Trophoblast cell (in vitro differentiated cells and primary cell): ENCODE data around the gene CNDP2.

ENCODE experiments used
- DNase-seq, 2 donors: peaks; one replicate each; pipeline ENCODE4 v3.0.0-alpha.2; 2016
- H2AFZ ChIP-seq: 2 replicates; pipeline ENCODE4 v1.6.1; 2013; ENCODE audit warnings: low read length, moderate library complexity, mild to moderate bottlenecking; ENCODE audit not compliant: insufficient read depth, poor library complexity
- H2AK5ac ChIP-seq: 2 replicates; pipeline ENCODE4 v1.6.1; 2013; ENCODE audit warnings: mild to moderate bottlenecking, low read length
- H2BK120ac ChIP-seq: 2 replicates; pipeline ENCODE4 v1.6.1; 2013; ENCODE audit warnings: low read length, mild to moderate bottlenecking, moderate library complexity; ENCODE audit not compliant: insufficient read depth, poor library complexity
- H2BK12ac ChIP-seq: 2 replicates; pipeline ENCODE4 v1.6.1; 2013; ENCODE audit warnings: mild to moderate bottlenecking, low read length, moderate library complexity
- H2BK5ac ChIP-seq: 2 replicates; pipeline ENCODE4 v1.6.1; 2013; ENCODE audit warnings: low read length, low read depth, moderate library complexity, mild to moderate bottlenecking; ENCODE audit not compliant: poor library complexity
- H3K14ac ChIP-seq: 2 replicates; pipeline ENCODE4 v1.6.1; 2013; ENCODE audit warnings: mild to moderate bottlenecking, low read length
- H3K18ac ChIP-seq: 2 replicates; pipeline ENCODE4 v1.6.1; 2013; ENCODE audit warnings: mild to moderate bottlenecking, low read length
- H3K23ac ChIP-seq: 2 replicates; pipeline ENCODE4 v1.6.1; 2013; ENCODE audit warnings: low read length
- H3K27ac ChIP-seq: 2 replicates; pipeline ENCODE4 v1.5.1; 2013; ENCODE audit warnings: low read depth, mild to moderate bottlenecking, inconsistent platforms, low read length, moderate library complexity
- H3K27me3 ChIP-seq: 2 replicates; pipeline ENCODE4 v1.6.1; 2013; ENCODE audit warnings: inconsistent platforms, mild to moderate bottlenecking, low read length, moderate library complexity; ENCODE audit not compliant: insufficient read depth
- H3K36me3 ChIP-seq, 2 experiments: 1 replicate in 1 of 2; 2 replicates in 1 of 2; pipeline ENCODE4 v1.6.1; 2013; ENCODE audit warnings: low read length in 2 of 2, mild to moderate bottlenecking in 2 of 2, moderate library complexity in 1 of 2; ENCODE audit not compliant: insufficient read depth in 2 of 2, control insufficient read depth in 1 of 2
- H3K4ac ChIP-seq: 2 replicates; pipeline ENCODE4 v1.6.1; 2013; ENCODE audit warnings: low read depth, mild to moderate bottlenecking, low read length, moderate library complexity
- H3K4me1 ChIP-seq, 2 experiments: 1 replicate in 1 of 2; 2 replicates in 1 of 2; pipeline ENCODE4 v1.6.1; 2013; ENCODE audit warnings: low read length in 2 of 2, mild to moderate bottlenecking in 2 of 2, moderate library complexity in 1 of 2; ENCODE audit not compliant: insufficient read depth in 2 of 2, control insufficient read depth in 1 of 2
- H3K4me2 ChIP-seq: 2 replicates; pipeline ENCODE4 v1.6.1; 2013; ENCODE audit warnings: inconsistent platforms, mild to moderate bottlenecking, low read length, moderate library complexity
- H3K4me3 ChIP-seq: 2 replicates; pipeline ENCODE4 v1.5.1; 2013; ENCODE audit warnings: mild to moderate bottlenecking, low read depth, low read length, inconsistent platforms
- H3K79me1 ChIP-seq: one replicate; pipeline ENCODE4 v1.6.1; 2013; ENCODE audit warnings: low read length
- H3K79me2 ChIP-seq: 2 replicates; pipeline ENCODE4 v1.6.1; 2013; ENCODE audit warnings: low read length, mild to moderate bottlenecking; ENCODE audit not compliant: control insufficient read depth, insufficient read depth, poor library complexity
- H3K9ac ChIP-seq: 2 replicates; pipeline ENCODE4 v1.6.1; 2013; ENCODE audit warnings: mild to moderate bottlenecking, low read length
- H3K9me3 ChIP-seq: 2 replicates; pipeline ENCODE4 v1.6.1; 2013; ENCODE audit warnings: low read depth, mild to moderate bottlenecking, control low read depth, inconsistent platforms, low read length; ENCODE audit not compliant: insufficient read depth
- H4K12ac ChIP-seq: 2 replicates; pipeline ENCODE4 v1.6.1; 2013; ENCODE audit warnings: low read depth, mild to moderate bottlenecking, low read length, moderate library complexity
- H4K8ac ChIP-seq: 2 replicates; pipeline ENCODE4 v1.6.1; 2013; ENCODE audit warnings: low read depth, mild to moderate bottlenecking, low read length, moderate library complexity
- H4K91ac ChIP-seq: one replicate; pipeline ENCODE4 v1.6.1; 2013; ENCODE audit warnings: low read depth, mild to moderate bottlenecking, low read length, moderate library complexity
- WGBS: extraction: QIAGEN DNeasy Blood & Tissue Kit; methylation state at CpG from one replicate; pipeline ENCODE4 v1.1.7; 2013; ENCODE audit warnings: missing lambda C conversion rate; ENCODE audit not compliant: insufficient read length, insufficient coverage; ENCODE audit errors: extremely low coverage; 5-methylcytosine and 5-hydroxymethylcytosine counted together

The CNDP2 gene

GRCh38 chr18:74514860-74515495 is 18.8 kb downstream of the CNDP2 start:
- H2BK5ac ChIP-seq: no peak overlapping the region
- no peaks in the 10 kb centered on the region for H3K9me3 ChIP-seq
- no peak for DNase-seq
- H3K4me3 ChIP-seq: no peak overlapping the region
- H3K79me2 ChIP-seq: no peaks in the 10 kb centered on the region
- no peak overlapping the region for H3K4ac ChIP-seq
- no peak overlapping the region for H4K91ac ChIP-seq
- no peak overlapping the region for H4K8ac ChIP-seq
- H3K27ac ChIP-seq: no peak overlapping the region
- peaks cover under 1 to 4% of the 10 kb centered on the region in 2 experiments for H3K4me1 ChIP-seq
- no peak overlapping the region for H2BK120ac ChIP-seq
- H3K14ac ChIP-seq: no peak overlapping the region
- no peak overlapping the region for H2BK12ac ChIP-seq
- H3K27me3 ChIP-seq: no peaks in the 10 kb centered on the region
- H2AK5ac ChIP-seq: no peak overlapping the region
- H4K12ac ChIP-seq: no peak overlapping the region
- WGBS: no CpG with 5 or more reads among the region's 18 CpGs
- H3K4me2 ChIP-seq: no peak overlapping the region
- no peak overlapping the region for H3K9ac ChIP-seq
- H3K79me1 ChIP-seq: no peaks in the 10 kb centered on the region
- peaks cover 88 to 89% of the 10 kb centered on the region in 2 experiments for H3K36me3 ChIP-seq
- no peak overlapping the region for H2AFZ ChIP-seq
- H3K18ac ChIP-seq: no peak overlapping the region
- no peak overlapping the region for H3K23ac ChIP-seq

GRCh38 chr18:74515620-74516231 is 19.6 kb downstream of the CNDP2 start:
- no peak overlapping the region for H3K4ac ChIP-seq
- no peaks in the 10 kb centered on the region for H3K27me3 ChIP-seq
- H4K8ac ChIP-seq: no peak overlapping the region
- H2AK5ac ChIP-seq: no peak overlapping the region
- H3K4me3 ChIP-seq: no peak overlapping the region
- no peak overlapping the region for H3K4me2 ChIP-seq
- no peak overlapping the region for H4K91ac ChIP-seq
- peak; percentile 95 to 97 for DNase-seq
- H3K23ac ChIP-seq: no peak overlapping the region
- no peak overlapping the region for H3K18ac ChIP-seq
- H3K79me1 ChIP-seq: no peaks in the 10 kb centered on the region
- H3K9ac ChIP-seq: no peak overlapping the region
- H3K9me3 ChIP-seq: no peaks in the 10 kb centered on the region
- no peak overlapping the region for H3K27ac ChIP-seq
- H2BK12ac ChIP-seq: no peak overlapping the region
- H2BK5ac ChIP-seq: no peak overlapping the region
- no peak overlapping the region for H4K12ac ChIP-seq
- H3K14ac ChIP-seq: no peak overlapping the region
- peaks cover 0 to 4% of the 10 kb centered on the region in 2 experiments for H3K4me1 ChIP-seq
- H2AFZ ChIP-seq: no peak overlapping the region
- H3K36me3 ChIP-seq: peaks cover 88 to 89% of the 10 kb centered on the region in 2 experiments
- H3K79me2 ChIP-seq: no peaks in the 10 kb centered on the region
- no CpG with 5 or more reads among the region's 13 CpGs for WGBS
- no peak overlapping the region for H2BK120ac ChIP-seq

- H2AFZ ChIP-seq: no peak overlapping the region
- DNase-seq: peak in 1 of 2 donors; percentile 86
- H3K14ac ChIP-seq: no peak overlapping the region
- H3K23ac ChIP-seq: no peak overlapping the region
- H3K4me1 ChIP-seq: peaks cover 0 to 4% of the 10 kb centered on the region in 2 experiments
- H3K9me3 ChIP-seq: no peaks in the 10 kb centered on the region
- no peaks in the 10 kb centered on the region for H3K79me1 ChIP-seq
- H3K18ac ChIP-seq: no peak overlapping the region
- H4K8ac ChIP-seq: no peak overlapping the region
- no peak overlapping the region for H2BK120ac ChIP-seq
- no peak overlapping the region for H4K12ac ChIP-seq
- no peak overlapping the region for H3K4ac ChIP-seq
- H2BK5ac ChIP-seq: no peak overlapping the region
- no peaks in the 10 kb centered on the region for H3K27me3 ChIP-seq
- H3K36me3 ChIP-seq: peaks cover 87 to 91% of the 10 kb centered on the region in 2 experiments
- H2BK12ac ChIP-seq: no peak overlapping the region
- H3K4me2 ChIP-seq: no peak overlapping the region
- H3K4me3 ChIP-seq: no peak overlapping the region
- no peak overlapping the region for H4K91ac ChIP-seq
- no peak overlapping the region for H3K9ac ChIP-seq
- no peak overlapping the region for H3K27ac ChIP-seq
- no peaks in the 10 kb centered on the region for H3K79me2 ChIP-seq
- no peak overlapping the region for H2AK5ac ChIP-seq
- WGBS: no CpG with 5 or more reads among the region's 35 CpGs
These were observed 20.4 kb downstream of the CNDP2 start for GRCh38 chr18:74516271-74517235.

- H2BK12ac ChIP-seq: no peak overlapping the region
- H3K4me1 ChIP-seq: peaks cover 0 to 4% of the 10 kb centered on the region in 2 experiments
These were observed 21.1 kb downstream of the CNDP2 start for GRCh38 chr18:74517236-74517630.

More at GRCh38 chr18:74517236-74517630, 21.1 kb downstream of the CNDP2 start:
- no peak overlapping the region for H3K4me3 ChIP-seq
- no peak overlapping the region for H3K9ac ChIP-seq
- H2AFZ ChIP-seq: no peak overlapping the region
- no peaks in the 10 kb centered on the region for H3K27me3 ChIP-seq
- no peak overlapping the region for H4K8ac ChIP-seq
- no peak overlapping the region for H4K12ac ChIP-seq
- H2BK120ac ChIP-seq: no peak overlapping the region
- no CpG with 5 or more reads among the region's 15 CpGs for WGBS
- H3K18ac ChIP-seq: no peak overlapping the region
- no peak overlapping the region for H3K4ac ChIP-seq
- H4K91ac ChIP-seq: no peak overlapping the region
- no peaks in the 10 kb centered on the region for H3K79me2 ChIP-seq
- H2AK5ac ChIP-seq: no peak overlapping the region
- peaks cover 82 to 87% of the 10 kb centered on the region in 2 experiments for H3K36me3 ChIP-seq
- no peak overlapping the region for H3K14ac ChIP-seq
- no peak overlapping the region for H3K27ac ChIP-seq
- H3K23ac ChIP-seq: no peak overlapping the region
- peak; percentile 97 to 98 for DNase-seq
- no peak overlapping the region for H2BK5ac ChIP-seq
- no peak overlapping the region for H3K4me2 ChIP-seq
- H3K79me1 ChIP-seq: no peaks in the 10 kb centered on the region
- H3K9me3 ChIP-seq: no peaks in the 10 kb centered on the region
